Epidermal melanocyte (primary cell): ENCODE data around the gene EMC10.
"Not testable (repeated sequence)": the region's sequence is repeated elsewhere in the genome, so short reads cannot be mapped to it uniquely, and the experiment has no call there.

Experiments used
- DNase-seq: peaks from one replicate; pipeline ENCODE4 v3.0.0; 2011; ENCODE audit warnings: low spot score; ENCODE audit not compliant: insufficient read length

The EMC10 gene

GRCh38 chr19:50450369-50451222 lies 25.7 kb upstream of the EMC10 start:
- no peak for DNase-seq

GRCh38 chr19:50451223-50451534 lies 25.1 kb upstream of the EMC10 start:
- no peak for DNase-seq

DNA sequence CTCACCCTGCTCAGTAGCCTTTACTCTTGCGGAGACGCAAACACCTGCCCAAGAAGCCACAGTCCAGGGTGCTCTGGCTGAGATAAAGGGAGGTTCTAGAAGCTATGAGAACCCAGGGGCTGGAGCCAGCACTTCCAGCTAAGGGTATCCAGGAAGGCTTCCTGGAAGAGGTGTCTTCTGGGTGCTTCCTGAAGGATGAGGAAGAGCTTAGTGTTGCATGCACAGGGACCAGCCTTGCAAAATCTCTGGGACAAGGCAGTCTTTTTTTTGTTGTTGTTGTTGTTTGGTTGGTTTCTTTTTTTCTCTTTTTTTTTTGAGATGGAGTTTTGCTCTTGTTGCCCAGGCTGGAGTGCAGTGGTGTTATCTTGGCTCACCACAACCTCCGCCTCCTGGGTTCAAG lies 23.1 kb upstream of the EMC10 start:
- no peak for DNase-seq

DNA sequence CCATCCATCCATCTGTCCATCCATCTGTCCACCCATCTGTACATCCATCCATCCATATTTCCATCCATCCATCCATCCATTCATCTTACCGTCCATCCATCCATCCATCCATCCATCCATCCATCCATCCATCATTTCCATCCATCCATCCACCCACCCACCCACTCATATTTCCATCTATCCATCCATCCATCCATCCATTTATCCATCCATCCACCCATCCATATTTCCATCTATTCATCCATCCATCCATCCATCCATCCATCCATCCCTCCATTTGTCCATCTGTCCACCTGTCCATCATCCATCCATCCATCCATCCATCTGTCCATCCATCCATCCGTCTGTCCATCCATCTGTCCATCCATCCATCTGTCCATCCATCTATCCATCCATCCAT lies 20.3 kb upstream of the EMC10 start:
- no peak for DNase-seq

DNA sequence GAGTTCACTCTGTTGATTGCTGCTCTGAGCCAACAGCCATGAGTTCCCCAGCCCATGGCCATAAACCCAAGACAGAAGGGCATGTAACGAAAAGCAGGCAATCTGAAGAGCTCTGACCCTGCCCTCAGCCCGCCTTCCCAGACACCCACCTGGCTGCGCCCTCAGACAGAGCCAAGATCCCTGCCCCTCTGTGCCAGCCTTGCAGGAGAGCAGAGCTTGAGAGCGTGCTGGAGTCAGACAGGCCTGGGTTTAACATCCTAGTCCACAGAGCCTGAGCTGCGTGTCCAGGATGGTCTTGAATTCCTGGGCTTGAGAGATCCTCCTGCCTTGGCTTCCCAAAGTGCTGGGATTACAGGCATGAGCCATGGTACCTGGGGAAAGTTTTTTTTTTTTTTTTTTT lies 19.0 kb upstream of the EMC10 start:
- DNase-seq, result no peak

DNA sequence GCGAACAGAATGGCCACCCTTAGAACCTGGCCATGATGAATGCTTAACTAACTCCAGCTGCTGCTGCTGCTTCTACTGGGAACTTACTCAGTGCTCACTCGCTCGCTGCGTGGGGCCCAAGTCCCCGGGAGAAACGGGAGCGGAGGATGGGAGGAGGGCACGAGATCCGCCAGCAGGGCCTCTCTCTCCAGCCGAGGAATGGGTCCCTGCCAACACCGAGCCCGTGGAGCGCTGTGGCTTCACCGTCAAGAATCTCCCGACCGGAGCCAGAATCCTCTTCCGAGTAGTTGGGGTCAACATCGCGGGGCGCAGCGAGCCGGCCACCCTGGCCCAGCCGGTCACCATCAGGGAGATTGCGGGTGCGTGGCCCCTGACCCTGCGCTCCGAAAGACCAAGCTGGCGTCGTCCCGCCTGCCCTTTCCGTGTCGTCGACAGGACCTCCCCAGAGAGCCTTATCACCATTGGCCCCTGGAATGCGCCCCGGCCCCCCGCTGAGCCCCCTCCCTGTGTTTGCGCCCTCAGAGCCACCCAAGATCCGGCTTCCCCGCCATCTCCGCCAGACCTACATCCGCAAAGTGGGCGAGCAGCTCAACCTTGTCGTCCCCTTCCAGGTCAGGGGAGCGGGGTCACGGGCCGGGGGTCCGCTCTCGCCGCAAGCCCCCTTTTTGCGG lies 17.8 kb upstream of the EMC10 start:
- no peak for DNase-seq

- no peak for DNase-seq
These were observed 17.2 kb upstream of the EMC10 start for GRCh38 chr19:50459067-50459456.

- no peak for DNase-seq
These were observed 16.7 kb upstream of the EMC10 start for GRCh38 chr19:50459638-50460037.

- no peak for DNase-seq
These were observed 16.0 kb upstream of the EMC10 start for GRCh38 chr19:50460161-50460765.

DNA sequence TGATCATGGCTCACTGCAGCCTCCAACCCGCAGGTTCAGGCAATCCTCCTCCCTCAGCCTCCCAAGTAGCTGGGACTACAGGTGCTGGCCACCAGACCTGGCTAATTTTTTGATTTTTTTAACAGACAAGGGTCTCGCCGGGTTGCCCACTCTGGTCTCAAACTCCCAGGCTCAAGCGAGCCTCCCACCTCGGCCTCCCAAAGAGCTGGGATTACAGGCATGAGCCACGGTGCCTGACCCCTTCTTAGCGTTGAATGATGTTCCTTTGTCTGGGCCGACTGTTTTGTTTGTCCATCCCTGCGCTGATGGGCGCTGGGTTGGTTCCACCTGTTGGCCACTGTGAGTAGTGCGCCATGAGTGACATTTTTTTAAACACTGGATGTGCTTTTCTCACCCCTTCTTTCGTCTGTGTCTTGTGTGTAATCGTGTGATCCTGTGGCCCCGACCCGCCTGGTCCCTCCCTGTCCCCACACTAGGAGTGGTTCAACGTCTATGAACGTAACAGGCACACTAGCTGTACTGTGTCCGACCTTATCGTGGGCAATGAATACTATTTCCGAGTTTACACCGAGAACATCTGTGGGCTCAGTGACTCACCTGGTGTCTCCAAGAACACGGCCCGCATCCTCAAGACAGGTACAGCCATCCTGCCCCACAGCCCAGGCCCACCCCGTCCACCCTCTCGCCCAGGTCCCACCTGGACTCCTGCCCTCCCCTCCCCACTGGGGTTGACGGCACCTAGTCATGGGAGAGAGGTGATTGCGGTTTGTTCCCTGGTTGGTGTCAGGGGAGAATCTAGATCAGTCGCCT lies 15.0 kb upstream of the EMC10 start:
- peak; percentile 98 for DNase-seq

- DNase-seq, result no peak
These were observed 13.3 kb upstream of the EMC10 start for GRCh38 chr19:50462970-50463369.

GRCh38 chr19:50464348-50464747 lies 12.0 kb upstream of the EMC10 start:
- DNase-seq, result no peak

- DNase-seq, result no peak
These were observed 11.3 kb upstream of the EMC10 start for GRCh38 chr19:50465000-50465399.

GRCh38 chr19:50465986-50466705 lies 10.2 kb upstream of the EMC10 start:
- no peak for DNase-seq

DNA sequence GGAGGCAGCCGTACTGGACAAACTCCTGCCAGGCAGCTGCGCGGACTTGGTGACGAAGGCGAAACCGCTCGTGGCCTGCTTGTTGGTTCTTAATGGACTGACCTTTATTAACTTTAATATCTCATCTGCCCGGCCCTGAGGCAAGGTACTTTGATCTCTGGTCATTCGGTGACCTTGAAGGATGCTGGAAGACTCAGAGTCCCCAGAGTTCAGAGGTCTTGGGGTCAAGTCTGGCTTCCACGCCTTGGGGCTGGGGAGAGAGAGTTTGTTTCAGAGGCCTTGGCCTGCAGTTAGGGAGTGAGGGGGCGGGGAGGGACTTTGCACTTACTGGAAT lies 9.6 kb upstream of the EMC10 start:
- no peak for DNase-seq

DNA sequence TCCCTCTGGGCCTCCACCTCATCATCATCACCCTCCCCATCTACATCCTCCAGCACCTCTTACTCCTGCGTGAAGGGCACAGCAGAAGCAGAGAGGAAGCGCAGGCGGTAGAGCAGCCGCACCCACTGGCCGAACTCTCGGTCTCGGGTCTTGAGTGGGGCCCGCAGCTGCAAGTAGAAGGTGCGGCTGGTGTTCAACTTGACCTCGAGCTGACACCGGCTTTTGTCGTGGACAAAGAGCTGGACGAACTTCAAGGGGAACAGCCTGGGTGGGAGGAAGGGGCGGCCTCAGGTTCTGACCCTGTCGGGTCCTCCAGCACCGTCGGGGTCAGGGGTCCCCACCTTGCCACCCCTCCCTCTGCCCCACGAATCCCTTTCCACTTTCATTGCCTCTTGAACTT lies 8.7 kb upstream of the EMC10 start:
- no peak for DNase-seq

DNA sequence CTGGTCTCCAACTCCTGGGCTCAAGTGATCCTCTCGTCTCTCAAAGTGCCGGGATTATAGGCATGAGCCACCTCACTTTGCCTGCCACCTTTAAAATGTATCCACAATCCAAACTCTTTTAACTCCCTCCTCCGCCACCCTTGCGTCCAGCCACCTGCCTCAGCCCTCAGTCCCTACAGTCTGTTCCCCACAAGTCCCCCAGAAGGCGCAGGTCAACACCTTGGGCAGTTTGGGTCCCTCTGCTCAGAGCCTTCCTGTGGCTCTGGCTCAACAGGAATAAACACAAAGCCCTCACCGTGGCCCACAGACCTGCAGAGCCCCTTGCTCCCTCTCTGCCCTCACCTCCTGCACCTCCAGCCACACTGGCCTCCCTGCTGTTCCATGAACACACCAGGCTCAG lies 7.5 kb upstream of the EMC10 start:
- DNase-seq, result no peak

GRCh38 chr19:50473336-50473735 lies 3.0 kb upstream of the EMC10 start:
- DNase-seq, result not testable (repeated sequence)

DNA sequence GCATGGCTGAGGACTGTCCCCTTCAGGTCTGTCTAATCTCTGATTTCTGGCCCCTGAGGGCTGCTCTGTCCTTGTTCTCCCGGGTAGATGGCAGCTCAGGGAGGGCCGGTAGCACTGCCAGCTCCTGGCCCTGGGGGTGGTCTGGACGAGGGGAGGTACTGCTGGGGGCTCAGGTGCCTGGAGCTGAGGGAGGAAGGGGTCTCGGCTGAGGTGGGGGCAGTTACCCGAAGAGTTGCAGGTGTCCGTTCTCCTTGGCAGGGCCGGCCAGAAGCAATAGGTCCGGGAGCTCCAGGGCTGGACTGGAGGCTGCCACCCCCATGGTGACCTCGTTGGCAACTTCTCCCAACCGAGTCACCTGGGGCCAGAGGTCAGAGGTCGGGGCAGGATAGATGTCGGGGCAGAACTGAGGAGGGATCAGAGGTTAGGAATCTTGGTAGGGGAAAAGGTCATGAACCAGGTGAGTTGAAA lies 1.2 kb upstream of the EMC10 start:
- DNase-seq, result no peak

GRCh38 chr19:50475736-50476223 lies 527 bp upstream of the EMC10 start:
- no peak for DNase-seq

DNA sequence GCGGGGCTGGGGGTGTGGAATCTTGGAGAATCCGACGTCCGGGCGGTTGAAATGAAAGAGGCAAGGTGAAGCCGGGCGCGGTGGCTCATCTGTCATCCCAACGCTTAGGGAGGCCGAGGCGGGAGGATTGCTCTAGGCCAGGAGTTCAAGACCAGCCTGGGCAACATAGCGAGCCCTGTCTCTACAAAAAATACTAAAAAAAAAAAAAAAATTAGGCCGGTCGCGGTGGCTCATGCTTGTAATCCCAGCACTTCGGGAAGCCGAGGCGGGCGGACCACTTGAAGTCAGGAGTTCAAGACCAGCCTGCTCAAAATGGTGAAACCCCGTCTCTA lies 566 bp downstream of the EMC10 start:
- DNase-seq, result no peak
